ENCODE data around the gene FN3K.

The FN3K gene

DNA sequence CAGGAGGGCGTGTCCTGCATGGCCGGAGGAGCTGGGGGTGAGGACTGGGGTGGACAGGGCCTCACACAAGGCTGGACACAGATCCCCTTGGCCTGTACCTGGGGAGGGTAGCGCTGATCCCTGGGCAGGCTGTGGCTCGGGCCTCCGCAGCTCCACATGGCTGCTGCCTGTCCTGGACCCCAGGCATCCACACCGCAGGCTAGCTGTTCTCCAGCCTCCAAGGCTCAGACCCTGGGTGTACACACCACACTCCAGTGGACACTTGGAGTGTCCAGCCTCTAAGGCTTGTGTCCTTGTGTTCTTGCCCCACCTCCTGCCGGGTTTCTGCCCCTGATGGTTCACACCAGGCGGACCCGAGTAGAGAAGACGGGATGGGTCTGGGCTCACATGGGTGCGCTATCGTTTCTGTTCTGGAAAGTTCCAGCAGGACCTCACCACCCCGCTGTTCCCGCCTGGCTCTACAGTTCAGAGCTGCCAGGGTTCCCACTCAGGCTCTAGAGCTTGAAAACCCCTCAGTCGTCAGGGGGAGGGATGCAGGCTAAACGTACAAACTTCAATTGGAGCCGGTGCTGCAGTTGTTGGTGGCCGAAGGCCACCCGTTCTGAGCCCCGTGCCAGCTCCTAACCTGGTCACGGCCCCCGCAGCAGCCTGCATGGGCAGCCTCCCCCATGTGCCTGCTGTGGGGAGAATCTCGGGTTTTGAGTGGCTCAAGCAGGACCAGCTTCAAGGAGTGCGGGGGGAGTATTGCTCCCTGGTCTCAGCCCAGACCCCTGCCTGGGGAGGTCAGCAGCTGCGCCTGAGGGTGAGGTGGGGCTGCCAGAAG, 25.5 kb upstream of the FN3K start:
- no peaks in the 10 kb centered on the region for H3K79me1 ChIP-seq (replicated peaks; ENCODE audit: low read length, poor library complexity, severe bottlenecking)
- no peaks in the 10 kb centered on the region for H3K36me3 ChIP-seq (ENCODE audit: control insufficient read depth in 1 of 2, insufficient read depth in 2 of 2, low read depth in 1 of 2, low read length in 2 of 2)
- no peak overlapping the region for H3K4me3 ChIP-seq (ENCODE audit: insufficient read depth in 1 of 2, low read depth in 1 of 2, low read length in 2 of 2)
- no peak overlapping the region for H4K8ac ChIP-seq (ENCODE audit: low read length)
- no peak for DNase-seq
- H4K91ac ChIP-seq (ENCODE audit: low read length) = peak overlapping the region; percentile 36
- H3K4ac ChIP-seq (ENCODE audit: low read depth in 1 of 2, low read length in 2 of 2) = no peak overlapping the region
- WGBS = 92% methylated on average over 25 of the region's 25 CpGs
- no peak overlapping the region for H2BK12ac ChIP-seq (ENCODE audit: low read length in 2 of 2)
- H2BK15ac ChIP-seq (ENCODE audit: low read depth, poor library complexity, severe bottlenecking) = no peak overlapping the region
- H2AFZ ChIP-seq (ENCODE audit: low read depth, low read length) = no peak overlapping the region
- H3K9me3 ChIP-seq (ENCODE audit: control insufficient read depth, low read length) = no peaks in the 10 kb centered on the region
- no peak overlapping the region for H2AK5ac ChIP-seq (ENCODE audit: low read length, severe bottlenecking)
- H3K4me2 ChIP-seq (ENCODE audit: low read length, poor library complexity, severe bottlenecking) = no peak overlapping the region
- H2BK5ac ChIP-seq (ENCODE audit: low read depth, low read length, poor library complexity, severe bottlenecking) = no peak overlapping the region
- H3K23ac ChIP-seq (ENCODE audit: low read length in 2 of 2) = no peak overlapping the region
- no peak overlapping the region for H3K14ac ChIP-seq (ENCODE audit: low read length in 2 of 2)
- no peak overlapping the region for H3K9ac ChIP-seq (ENCODE audit: low read length)
- H2BK120ac ChIP-seq (ENCODE audit: low read depth, low read length) = no peak overlapping the region
- no peak overlapping the region for H3K18ac ChIP-seq (ENCODE audit: low read depth in 1 of 2, low read length in 2 of 2)
- peaks cover 0 to 19% of the 10 kb centered on the region in 2 experiments for H3K27me3 ChIP-seq (ENCODE audit: control insufficient read depth in 1 of 2, insufficient read depth in 1 of 2, low read length in 2 of 2)
- peaks cover 4% of the 10 kb centered on the region for H3K4me1 ChIP-seq (ENCODE audit: control insufficient read depth, insufficient read depth, low read depth, low read length)
- H3K27ac ChIP-seq (ENCODE audit: low read length, poor library complexity, severe bottlenecking) = no peak overlapping the region

DNA sequence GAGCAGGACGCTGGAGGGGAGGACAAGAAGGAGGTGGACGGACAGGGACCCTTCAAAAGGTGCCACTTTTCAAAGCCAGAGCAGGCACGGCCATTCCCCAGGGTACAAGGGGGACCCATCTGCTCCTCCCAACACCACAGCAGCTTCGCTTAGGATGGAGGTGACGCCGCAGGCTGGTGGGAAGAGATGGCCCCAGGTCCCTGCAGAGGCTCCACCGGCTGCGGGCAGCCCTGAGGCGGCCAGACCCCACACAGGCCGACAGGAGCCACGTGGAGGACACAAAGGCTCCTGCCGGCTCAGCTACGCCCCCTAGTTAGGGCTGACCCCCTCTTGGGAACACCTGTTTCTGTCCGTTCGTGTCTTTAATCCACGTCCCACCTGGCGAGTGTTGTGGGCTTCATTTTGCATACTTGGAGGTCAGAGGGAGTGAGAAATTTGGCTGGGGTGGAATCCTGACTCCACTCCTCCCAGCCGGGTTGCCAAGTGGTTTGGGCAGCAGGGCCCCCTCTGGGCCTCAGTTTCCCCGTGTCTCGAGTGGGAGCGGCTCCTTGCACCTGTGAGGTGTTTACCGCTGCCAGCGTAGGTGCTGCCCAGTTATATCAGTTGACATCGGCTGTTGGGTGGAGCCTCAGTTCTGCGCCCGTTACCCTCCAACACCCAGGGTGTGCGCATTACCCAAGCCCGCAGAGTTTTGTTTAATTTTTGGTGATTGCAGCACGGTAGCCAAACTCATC, 24.7 kb upstream of the FN3K start:
- H3K4me2 ChIP-seq (ENCODE audit: low read length, poor library complexity, severe bottlenecking) = no peak overlapping the region
- no peak overlapping the region for H3K18ac ChIP-seq (ENCODE audit: low read depth in 1 of 2, low read length in 2 of 2)
- no peaks in the 10 kb centered on the region for H3K79me1 ChIP-seq (replicated peaks; ENCODE audit: low read length, poor library complexity, severe bottlenecking)
- no peak overlapping the region for H2BK15ac ChIP-seq (ENCODE audit: low read depth, poor library complexity, severe bottlenecking)
- H4K8ac ChIP-seq (ENCODE audit: low read length) = no peak overlapping the region
- WGBS = 87% methylated on average over 29 of the region's 29 CpGs
- H2BK12ac ChIP-seq (ENCODE audit: low read length in 2 of 2) = no peak overlapping the region
- H2BK120ac ChIP-seq (ENCODE audit: low read depth, low read length) = no peak overlapping the region
- no peak overlapping the region for H4K91ac ChIP-seq (ENCODE audit: low read length)
- DNase-seq = no peak
- peaks cover 0 to 17% of the 10 kb centered on the region in 2 experiments for H3K27me3 ChIP-seq (ENCODE audit: control insufficient read depth in 1 of 2, insufficient read depth in 1 of 2, low read length in 2 of 2)
- H3K27ac ChIP-seq (ENCODE audit: low read length, poor library complexity, severe bottlenecking) = no peak overlapping the region
- no peak overlapping the region for H2AFZ ChIP-seq (ENCODE audit: low read depth, low read length)
- H3K14ac ChIP-seq (ENCODE audit: low read length in 2 of 2) = no peak overlapping the region
- H2BK5ac ChIP-seq (ENCODE audit: low read depth, low read length, poor library complexity, severe bottlenecking) = no peak overlapping the region
- H3K4ac ChIP-seq (ENCODE audit: low read depth in 1 of 2, low read length in 2 of 2) = no peak overlapping the region
- no peak overlapping the region for H3K23ac ChIP-seq (ENCODE audit: low read length in 2 of 2)
- no peaks in the 10 kb centered on the region for H3K9me3 ChIP-seq (ENCODE audit: control insufficient read depth, low read length)
- peaks cover 4% of the 10 kb centered on the region for H3K4me1 ChIP-seq (ENCODE audit: control insufficient read depth, insufficient read depth, low read depth, low read length)
- no peak overlapping the region for H2AK5ac ChIP-seq (ENCODE audit: low read length, severe bottlenecking)
- H3K9ac ChIP-seq (ENCODE audit: low read length) = no peak overlapping the region
- H3K36me3 ChIP-seq (ENCODE audit: control insufficient read depth in 1 of 2, insufficient read depth in 2 of 2, low read depth in 1 of 2, low read length in 2 of 2) = no peaks in the 10 kb centered on the region
- no peak overlapping the region for H3K4me3 ChIP-seq (ENCODE audit: insufficient read depth in 1 of 2, low read depth in 1 of 2, low read length in 2 of 2)

DNA sequence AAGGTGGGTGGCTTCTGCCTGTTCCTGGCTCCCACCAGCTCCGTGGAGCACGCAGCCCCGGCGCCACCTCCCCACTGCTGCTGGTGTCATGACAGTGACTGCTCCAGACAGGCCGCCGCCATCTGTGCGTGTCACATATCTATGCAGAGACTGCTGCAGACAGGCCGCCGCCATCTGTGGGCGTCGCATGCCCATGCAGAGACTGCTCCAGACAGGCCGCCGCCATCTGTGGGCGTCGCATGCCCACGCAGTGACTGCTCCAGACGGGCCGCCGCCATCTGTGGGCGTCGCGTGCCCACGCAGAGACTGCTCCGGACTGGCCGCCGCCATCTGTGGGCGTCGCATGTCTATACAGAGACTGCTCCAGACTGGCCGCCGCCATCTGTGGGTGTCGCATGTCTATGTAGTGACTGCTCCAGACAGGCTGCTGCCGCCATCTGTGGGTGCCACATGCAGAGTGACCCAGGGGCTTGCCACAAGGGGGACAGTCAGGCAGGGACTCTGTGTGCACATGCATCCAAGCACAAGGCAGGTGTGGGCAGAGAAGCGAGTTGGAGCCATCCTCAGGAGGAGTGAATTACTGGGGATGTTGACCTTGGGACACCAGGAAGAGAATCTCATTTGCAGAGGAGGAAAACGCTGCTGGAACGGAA, 22.2 kb upstream of the FN3K start:
- H3K4ac ChIP-seq (ENCODE audit: low read depth in 1 of 2, low read length in 2 of 2) = no peak overlapping the region
- H2BK5ac ChIP-seq (ENCODE audit: low read depth, low read length, poor library complexity, severe bottlenecking) = no peak overlapping the region
- H3K79me1 ChIP-seq (replicated peaks; ENCODE audit: low read length, poor library complexity, severe bottlenecking) = peaks cover 11% of the 10 kb centered on the region
- no peak overlapping the region for H2AFZ ChIP-seq (ENCODE audit: low read depth, low read length)
- H2BK12ac ChIP-seq (ENCODE audit: low read length in 2 of 2) = no peak overlapping the region
- no peak overlapping the region for H4K91ac ChIP-seq (ENCODE audit: low read length)
- H3K36me3 ChIP-seq (ENCODE audit: control insufficient read depth in 1 of 2, insufficient read depth in 2 of 2, low read depth in 1 of 2, low read length in 2 of 2) = no peaks in the 10 kb centered on the region
- H3K9ac ChIP-seq (ENCODE audit: low read length) = no peak overlapping the region
- H3K14ac ChIP-seq (ENCODE audit: low read length in 2 of 2) = no peak overlapping the region
- no peak overlapping the region for H3K27ac ChIP-seq (ENCODE audit: low read length, poor library complexity, severe bottlenecking)
- no peak overlapping the region for H2BK120ac ChIP-seq (ENCODE audit: low read depth, low read length)
- H3K4me2 ChIP-seq (ENCODE audit: low read length, poor library complexity, severe bottlenecking) = no peak overlapping the region
- no peak overlapping the region for H3K23ac ChIP-seq (ENCODE audit: low read length in 2 of 2)
- no peak overlapping the region for H4K8ac ChIP-seq (ENCODE audit: low read length)
- H3K4me1 ChIP-seq (ENCODE audit: control insufficient read depth, insufficient read depth, low read depth, low read length) = peaks cover 14% of the 10 kb centered on the region
- H3K4me3 ChIP-seq (ENCODE audit: insufficient read depth in 1 of 2, low read depth in 1 of 2, low read length in 2 of 2) = no peak overlapping the region
- H3K18ac ChIP-seq (ENCODE audit: low read depth in 1 of 2, low read length in 2 of 2) = no peak overlapping the region
- no peak for DNase-seq
- no peak overlapping the region for H2AK5ac ChIP-seq (ENCODE audit: low read length, severe bottlenecking)
- no peak overlapping the region for H2BK15ac ChIP-seq (ENCODE audit: low read depth, poor library complexity, severe bottlenecking)
- peaks cover 0 to 12% of the 10 kb centered on the region in 2 experiments for H3K27me3 ChIP-seq (ENCODE audit: control insufficient read depth in 1 of 2, insufficient read depth in 1 of 2, low read length in 2 of 2)
- H3K9me3 ChIP-seq (ENCODE audit: control insufficient read depth, low read length) = no peaks in the 10 kb centered on the region
- WGBS = 89% methylated on average over 35 of the region's 35 CpGs

Data from mesenchymal stem cell (in vitro differentiated cells and primary cell).